Activated naive CD8-positive, alpha-beta T cell treated with anti-CD3 and anti-CD28 coated beads, Interleukin-2, amount 50 U/mL, for 24 hours (primary cell): ENCODE measurements around the gene NID2.

ENCODE experiments used
- ATAC-seq: fragments of 150-1000 bp; cut with Tn5 transposase; one replicate; pipeline ENCODE4 v1.10.0; 2021
- DNase-seq: peaks from one replicate; pipeline ENCODE4 v3.0.0; 2021
- H3K27ac Mint-ChIP-seq: one replicate; pipeline ENCODE4 v1.8.0; 2021; ENCODE audit warnings: mild to moderate bottlenecking, mixed read lengths
- H3K27me3 Mint-ChIP-seq: one replicate; pipeline ENCODE4 v1.8.0; 2021; ENCODE audit warnings: mixed read lengths
- H3K36me3 Mint-ChIP-seq: one replicate; pipeline ENCODE4 v1.8.0; 2021; ENCODE audit warnings: low read depth, mixed read lengths
- H3K4me1 Mint-ChIP-seq: one replicate; pipeline ENCODE4 v1.8.0; 2021; ENCODE audit warnings: mixed read lengths
- H3K4me3 Mint-ChIP-seq: one replicate; pipeline ENCODE4 v1.8.0; 2021; ENCODE audit warnings: mild to moderate bottlenecking, moderate library complexity, mixed read lengths
- H3K9me3 Mint-ChIP-seq: one replicate; pipeline ENCODE4 v1.8.0; 2021; ENCODE audit warnings: mixed read lengths

Gene NID2

GRCh38 chr14:52032204-52032801 is 36.6 kb downstream of the NID2 start:
- H3K4me1 Mint-ChIP-seq = peaks cover 4% of the 10 kb centered on the region
- ATAC-seq (no peak), DNase-seq (no peak)
- no peak overlapping the region for H3K27ac Mint-ChIP-seq
- H3K27me3 Mint-ChIP-seq = peaks cover 3% of the 10 kb centered on the region
- H3K9me3 Mint-ChIP-seq = peaks cover 11% of the 10 kb centered on the region
- no peaks in the 10 kb centered on the region for H3K36me3 Mint-ChIP-seq
- no peak overlapping the region for H3K4me3 Mint-ChIP-seq

GRCh38 chr14:52031781-52032180 is 37.1 kb downstream of the NID2 start:
- Mint-ChIP-seq H3K4me1 (peaks cover 4% of the 10 kb centered on the region), H3K27ac (no peak overlapping the region), H3K27me3 (peaks cover 3% of the 10 kb centered on the region), H3K9me3 (peaks cover 9% of the 10 kb centered on the region), H3K4me3 (no peak overlapping the region), H3K36me3 (no peaks in the 10 kb centered on the region)
- DNase-seq = no peak
- no peak for ATAC-seq

- no peak for ATAC-seq
- peaks cover 11% of the 10 kb centered on the region for H3K4me1 Mint-ChIP-seq
- H3K9me3 Mint-ChIP-seq = no peaks in the 10 kb centered on the region
- peaks cover 3% of the 10 kb centered on the region for H3K27me3 Mint-ChIP-seq
- no peak for DNase-seq
- H3K27ac Mint-ChIP-seq = no peak overlapping the region
- H3K36me3 Mint-ChIP-seq = no peaks in the 10 kb centered on the region
- no peak overlapping the region for H3K4me3 Mint-ChIP-seq
Measured at GRCh38 chr14:52029881-52030280, 39.0 kb downstream of the NID2 start.

GRCh38 chr14:52026901-52027300 is 42.0 kb downstream of the NID2 start:
- Mint-ChIP-seq H3K9me3 (no peaks in the 10 kb centered on the region), H3K4me3 (no peak overlapping the region), H3K4me1 (peaks cover 24% of the 10 kb centered on the region), H3K36me3 (no peaks in the 10 kb centered on the region), H3K27me3 (no peaks in the 10 kb centered on the region), H3K27ac (no peak overlapping the region)
- DNase-seq (no peak), ATAC-seq (no peak)

GRCh38 chr14:52026017-52026660 is 42.7 kb downstream of the NID2 start:
- ATAC-seq (no peak), DNase-seq (no peak)
- no peaks in the 10 kb centered on the region for H3K36me3 Mint-ChIP-seq

GRCh38 chr14:52025310-52025709 is 43.5 kb downstream of the NID2 start:
- ATAC-seq = no peak
- Mint-ChIP-seq H3K4me3 (no peak overlapping the region), H3K27me3 (no peaks in the 10 kb centered on the region), H3K36me3 (no peaks in the 10 kb centered on the region), H3K27ac (no peak overlapping the region), H3K4me1 (peaks cover 40% of the 10 kb centered on the region), H3K9me3 (no peaks in the 10 kb centered on the region)
- no peak for DNase-seq

More at GRCh38 chr14:52026017-52026660, 42.7 kb downstream of the NID2 start:
- Mint-ChIP-seq H3K9me3 (no peaks in the 10 kb centered on the region), H3K4me1 (peaks cover 31% of the 10 kb centered on the region), H3K4me3 (no peak overlapping the region), H3K27ac (no peak overlapping the region), H3K27me3 (no peaks in the 10 kb centered on the region)

GRCh38 chr14:52023518-52023917 is 45.3 kb downstream of the NID2 start:
- no peak for ATAC-seq
- Mint-ChIP-seq H3K9me3 (no peaks in the 10 kb centered on the region), H3K4me1 (peaks cover 47% of the 10 kb centered on the region), H3K4me3 (no peak overlapping the region), H3K27me3 (no peaks in the 10 kb centered on the region), H3K36me3 (no peaks in the 10 kb centered on the region), H3K27ac (no peak overlapping the region)
- DNase-seq = no peak

GRCh38 chr14:52021957-52022600 is 46.8 kb downstream of the NID2 start:
- ATAC-seq (peak; percentile 94), DNase-seq (no peak)
- Mint-ChIP-seq H3K4me3 (no peak overlapping the region), H3K27me3 (peaks cover 1% of the 10 kb centered on the region), H3K27ac (no peak overlapping the region), H3K9me3 (no peaks in the 10 kb centered on the region), H3K4me1 (peaks cover 47% of the 10 kb centered on the region), H3K36me3 (no peaks in the 10 kb centered on the region)

- Mint-ChIP-seq H3K27ac (no peak overlapping the region), H3K4me3 (no peak overlapping the region), H3K27me3 (peaks cover 6% of the 10 kb centered on the region), H3K36me3 (no peaks in the 10 kb centered on the region), H3K9me3 (no peaks in the 10 kb centered on the region), H3K4me1 (peaks cover 46% of the 10 kb centered on the region)
- no peak for DNase-seq
- ATAC-seq = no peak
Measured at GRCh38 chr14:52020866-52021717, 47.8 kb downstream of the NID2 start.

- H3K27me3 Mint-ChIP-seq = peaks cover 6% of the 10 kb centered on the region
- no peaks in the 10 kb centered on the region for H3K9me3 Mint-ChIP-seq
- DNase-seq (no peak), ATAC-seq (no peak)
- H3K36me3 Mint-ChIP-seq = no peaks in the 10 kb centered on the region
- peaks cover 37% of the 10 kb centered on the region for H3K4me1 Mint-ChIP-seq
- no peak overlapping the region for H3K4me3 Mint-ChIP-seq
- H3K27ac Mint-ChIP-seq = no peak overlapping the region
Measured at GRCh38 chr14:52020161-52020714, 48.6 kb downstream of the NID2 start.

GRCh38 chr14:52018970-52019369 is 49.9 kb downstream of the NID2 start:
- no peaks in the 10 kb centered on the region for H3K36me3 Mint-ChIP-seq
- no peak overlapping the region for H3K4me3 Mint-ChIP-seq
- H3K27me3 Mint-ChIP-seq = peaks cover 6% of the 10 kb centered on the region
- DNase-seq = no peak
- peaks cover 34% of the 10 kb centered on the region for H3K4me1 Mint-ChIP-seq
- ATAC-seq = no peak
- H3K9me3 Mint-ChIP-seq = no peaks in the 10 kb centered on the region
- H3K27ac Mint-ChIP-seq = no peak overlapping the region

GRCh38 chr14:52018252-52018651 is 50.6 kb downstream of the NID2 start:
- no peak for DNase-seq
- Mint-ChIP-seq H3K36me3 (no peaks in the 10 kb centered on the region), H3K4me3 (no peak overlapping the region), H3K27ac (no peak overlapping the region), H3K4me1 (peaks cover 34% of the 10 kb centered on the region), H3K27me3 (peaks cover 6% of the 10 kb centered on the region), H3K9me3 (no peaks in the 10 kb centered on the region)
- no peak for ATAC-seq

GRCh38 chr14:52015411-52016030 is 53.3 kb downstream of the NID2 start:
- peaks cover 10% of the 10 kb centered on the region for H3K36me3 Mint-ChIP-seq
- peaks cover 10% of the 10 kb centered on the region for H3K4me1 Mint-ChIP-seq
- no peak overlapping the region for H3K4me3 Mint-ChIP-seq
- H3K27ac Mint-ChIP-seq = no peak overlapping the region
- H3K9me3 Mint-ChIP-seq = no peaks in the 10 kb centered on the region
- H3K27me3 Mint-ChIP-seq = peaks cover 6% of the 10 kb centered on the region
- no peak for ATAC-seq
- DNase-seq = no peak
